ENCODE results near the gene CSNK1G1. TPM values are rescaled to one million over a fixed set of nuclear protein-coding genes. Genes with fewer than 3 reads are reported as not detected.
"Not testable (repeated sequence)": the region's sequence is repeated elsewhere in the genome, so short reads cannot be mapped to it uniquely, and the experiment has no call there.

CSNK1G1 gene
- total RNA-seq, 1 donor from 2014 or later, result 19.9 TPM

- peak overlapping the region; percentile 93 for H3K27ac Mint-ChIP-seq
- no peaks in the 10 kb centered on the region for H3K27me3 Mint-ChIP-seq
- no peak for DNase-seq (ENCODE audit: extremely low spot score, unreplicated experiment)
- peaks cover 22% of the 10 kb centered on the region for H3K4me1 Mint-ChIP-seq (ENCODE audit: unreplicated experiment)
- no peaks in the 10 kb centered on the region for H3K36me3 Mint-ChIP-seq
- no peaks in the 10 kb centered on the region for H3K9me3 Mint-ChIP-seq
- H3K4me3 Mint-ChIP-seq, result peak overlapping the region; percentile 92
- TF ChIP-seq CTCF (conservative IDR thresholded peaks at IDR 0.05), result no peak
Measured at GRCh38 chr15:64355348-64355943, 527 bp downstream of the CSNK1G1 start.

GRCh38 chr15:64354688-64355344 lies 1.2 kb downstream of the CSNK1G1 start:
- peak overlapping the region; percentile 93 for H3K27ac Mint-ChIP-seq
- H3K27me3 Mint-ChIP-seq, result no peaks in the 10 kb centered on the region
- no peaks in the 10 kb centered on the region for H3K36me3 Mint-ChIP-seq
- H3K4me3 Mint-ChIP-seq, result peak overlapping the region; percentile 92
- H3K4me1 Mint-ChIP-seq (ENCODE audit: unreplicated experiment), result peaks cover 22% of the 10 kb centered on the region
- no peak for DNase-seq (ENCODE audit: extremely low spot score, unreplicated experiment)
- H3K9me3 Mint-ChIP-seq, result no peaks in the 10 kb centered on the region
- no peak for TF ChIP-seq CTCF (conservative IDR thresholded peaks at IDR 0.05)

- Mint-ChIP-seq H3K4me3 (no peak overlapping the region), H3K36me3 (peaks cover 7% of the 10 kb centered on the region), H3K27me3 (no peaks in the 10 kb centered on the region), H3K9me3 (no peaks in the 10 kb centered on the region), H3K4me1 (ENCODE audit: unreplicated experiment) (peaks cover 18% of the 10 kb centered on the region), H3K27ac (no peak overlapping the region)
- DNase-seq (ENCODE audit: extremely low spot score, unreplicated experiment), result no peak
- TF ChIP-seq CTCF (conservative IDR thresholded peaks at IDR 0.05), result no peak
Measured at GRCh38 chr15:64351265-64351664, 4.7 kb downstream of the CSNK1G1 start.

GRCh38 chr15:64349375-64349774 lies 6.6 kb downstream of the CSNK1G1 start:
- Mint-ChIP-seq H3K27me3 (no peaks in the 10 kb centered on the region), H3K4me1 (ENCODE audit: unreplicated experiment) (peaks cover 22% of the 10 kb centered on the region), H3K36me3 (peaks cover 12% of the 10 kb centered on the region), H3K27ac (no peak overlapping the region), H3K9me3 (no peaks in the 10 kb centered on the region), H3K4me3 (no peak overlapping the region)
- TF ChIP-seq CTCF (conservative IDR thresholded peaks at IDR 0.05), result no peak
- no peak for DNase-seq (ENCODE audit: extremely low spot score, unreplicated experiment)

GRCh38 chr15:64348455-64348854 lies 7.5 kb downstream of the CSNK1G1 start:
- no peaks in the 10 kb centered on the region for H3K27me3 Mint-ChIP-seq
- no peak for DNase-seq (ENCODE audit: extremely low spot score, unreplicated experiment)
- peaks cover 26% of the 10 kb centered on the region for H3K4me1 Mint-ChIP-seq (ENCODE audit: unreplicated experiment)
- H3K9me3 Mint-ChIP-seq, result no peaks in the 10 kb centered on the region
- no peak overlapping the region for H3K4me3 Mint-ChIP-seq
- no peak for TF ChIP-seq CTCF (conservative IDR thresholded peaks at IDR 0.05)
- H3K27ac Mint-ChIP-seq, result no peak overlapping the region
- peaks cover 12% of the 10 kb centered on the region for H3K36me3 Mint-ChIP-seq

- DNase-seq (ENCODE audit: extremely low spot score, unreplicated experiment); H3K27ac Mint-ChIP-seq; H3K4me3 Mint-ChIP-seq; H3K9me3 Mint-ChIP-seq; H3K27me3 Mint-ChIP-seq: not testable (repeated sequence)
- Mint-ChIP-seq H3K4me1 (ENCODE audit: unreplicated experiment) (peaks cover 29% of the 10 kb centered on the region), H3K36me3 (peaks cover 16% of the 10 kb centered on the region)
Measured at GRCh38 chr15:64346242-64346641, 9.7 kb downstream of the CSNK1G1 start.

All from type B pancreatic cell (in vitro differentiated cells).